SU-DHL-6 (cell line): Measurements from ENCODE around the gene C9orf43.

Experiments used
- H2AFZ ChIP-seq: fragments of 200-600 bp; sonication (generic); 2 replicates; pipeline ENCODE4 v1.6.1; 2014; ENCODE audit warnings: low read depth, mild to moderate bottlenecking, moderate library complexity, mixed read lengths, antibody characterized with exemption, low read length; ENCODE audit not compliant: severe bottlenecking
- H3F3A ChIP-seq: fragments of 200-600 bp; shearing (Covaris generic); 2 replicates; pipeline ENCODE4 v1.6.0; 2016; ENCODE audit warnings: antibody characterized with exemption, mild to moderate bottlenecking; ENCODE audit not compliant: insufficient read depth
- H3K27ac ChIP-seq: fragments of 200-600 bp; sonication (generic); 2 replicates; pipeline ENCODE4 v1.5.1; 2016; ENCODE audit warnings: low read depth, mild to moderate bottlenecking, low read length, moderate library complexity, mixed read lengths
- H3K27me3 ChIP-seq: fragments of 200-600 bp; sonication (generic), shearing (Covaris generic); 2 replicates; pipeline ENCODE4 v1.6.0; 2014; ENCODE audit warnings: mild to moderate bottlenecking, low read length
- H3K36me3 ChIP-seq: fragments of 200-600 bp; sonication (generic); 2 replicates; pipeline ENCODE4 v1.6.1; 2014; ENCODE audit warnings: mild to moderate bottlenecking, low read length, mixed read lengths
- H3K4me2 ChIP-seq: fragments of 300-600, 200-600 bp; shearing (Covaris generic), sonication (generic); 2 replicates; pipeline ENCODE4 v1.6.0; 2014; ENCODE audit warnings: low read length, low read depth, mild to moderate bottlenecking; ENCODE audit not compliant: poor library complexity, severe bottlenecking
- H3K4me3 ChIP-seq: fragments of 200-600 bp; sonication (generic); 2 replicates; pipeline ENCODE4 v1.5.1; 2014; ENCODE audit warnings: antibody characterized with exemption, low read length, mild to moderate bottlenecking, mixed read lengths; ENCODE audit not compliant: insufficient read depth, poor library complexity, severe bottlenecking
- H3K79me2 ChIP-seq: fragments of 200-600 bp; sonication (generic); 2 replicates; pipeline ENCODE4 v1.6.1; 2014; ENCODE audit warnings: mild to moderate bottlenecking, low read length, moderate library complexity; ENCODE audit not compliant: insufficient read depth
- H3K9ac ChIP-seq: fragments of 200-600 bp; sonication (generic); 2 replicates; pipeline ENCODE4 v1.7.0; 2014; ENCODE audit warnings: mild to moderate bottlenecking, low read length
- H3K9me2 ChIP-seq: fragments of 200-600 bp; sonication (generic); replicated peaks from 2 replicates; pipeline ENCODE4 v1.6.1; 2014; ENCODE audit warnings: low read length; ENCODE audit not compliant: insufficient read depth
- H3K9me3 ChIP-seq: fragments of 200-600 bp; sonication (generic); 2 replicates; pipeline ENCODE4 v1.6.1; 2014; ENCODE audit warnings: low read length, mixed read lengths; ENCODE audit not compliant: insufficient read depth
- H4K20me1 ChIP-seq: fragments of 200-600 bp; sonication (generic); 2 replicates; pipeline ENCODE4 v1.6.1; 2014; ENCODE audit warnings: low read depth, mild to moderate bottlenecking, antibody characterized with exemption, low read length, moderate library complexity, mixed read lengths
- CTCF ChIP-seq: fragments of 200-600 bp; sonication (generic); IDR thresholded peaks from one replicate; pipeline ENCODE4 v1.5.1; 2017; ENCODE audit warnings: antibody characterized with exemption, mild to moderate bottlenecking, low read length, moderate library complexity; ENCODE audit not compliant: insufficient read depth, poor library complexity, severe bottlenecking
- EZH2phosphoT487 ChIP-seq: fragments of 200-600 bp; sonication (generic), shearing (Covaris generic); conservative IDR thresholded peaks from 2 replicates; pipeline ENCODE4 v1.6.1; 2018; ENCODE audit warnings: mild to moderate bottlenecking, antibody characterized with exemption, low read length, moderate library complexity, mixed read lengths

Gene C9orf43

GRCh38 chr9:113369855-113370140 lies 40.7 kb upstream of the C9orf43 start:
- Histone ChIP-seq H3K9me3 (no peaks in the 10 kb centered on the region), H3K27ac (no peak overlapping the region), H3K36me3 (no peaks in the 10 kb centered on the region), H2AFZ (no peak overlapping the region), H3K9me2 (no peaks in the 10 kb centered on the region), H3K27me3 (no peaks in the 10 kb centered on the region), H4K20me1 (no peaks in the 10 kb centered on the region), H3K9ac (no peak overlapping the region), H3K4me2 (no peak overlapping the region), H3K4me3 (no peak overlapping the region), H3F3A (no peaks in the 10 kb centered on the region), H3K79me2 (no peaks in the 10 kb centered on the region)
- TF ChIP-seq CTCF, result no peak
- no peak for TF ChIP-seq EZH2phosphoT487

GRCh38 chr9:113370806-113371325 lies 39.7 kb upstream of the C9orf43 start:
- H3K27ac ChIP-seq, result no peak overlapping the region
- no peak overlapping the region for H3K4me2 ChIP-seq
- no peak overlapping the region for H3K4me3 ChIP-seq
- H3K36me3 ChIP-seq, result no peaks in the 10 kb centered on the region
- no peak overlapping the region for H2AFZ ChIP-seq
- no peak overlapping the region for H3K9ac ChIP-seq
- H3K9me3 ChIP-seq, result no peaks in the 10 kb centered on the region
- TF ChIP-seq CTCF, result no peak
- no peak for TF ChIP-seq EZH2phosphoT487
- H3K79me2 ChIP-seq, result no peaks in the 10 kb centered on the region
- no peaks in the 10 kb centered on the region for H4K20me1 ChIP-seq
- no peaks in the 10 kb centered on the region for H3K27me3 ChIP-seq
- no peaks in the 10 kb centered on the region for H3K9me2 ChIP-seq
- no peaks in the 10 kb centered on the region for H3F3A ChIP-seq

GRCh38 chr9:113372059-113372458 lies 38.5 kb upstream of the C9orf43 start:
- no peak overlapping the region for H3K4me2 ChIP-seq
- H3F3A ChIP-seq, result no peaks in the 10 kb centered on the region
- H3K9ac ChIP-seq, result no peak overlapping the region
- no peaks in the 10 kb centered on the region for H3K9me3 ChIP-seq
- H2AFZ ChIP-seq, result no peak overlapping the region
- H3K36me3 ChIP-seq, result no peaks in the 10 kb centered on the region
- H3K79me2 ChIP-seq, result no peaks in the 10 kb centered on the region
- no peak for TF ChIP-seq CTCF
- TF ChIP-seq EZH2phosphoT487, result no peak
- no peaks in the 10 kb centered on the region for H4K20me1 ChIP-seq
- no peaks in the 10 kb centered on the region for H3K9me2 ChIP-seq
- no peak overlapping the region for H3K27ac ChIP-seq
- no peak overlapping the region for H3K4me3 ChIP-seq
- H3K27me3 ChIP-seq, result no peaks in the 10 kb centered on the region
